Rectal smooth muscle tissue (tissue), 1 donor: Measurements from ENCODE around the gene ELF2.
A peak's percentile ranks its signal among the peaks of the same experiment; 100 is the strongest.

Experiments
- H3K27ac ChIP-seq: one replicate; pipeline ENCODE4 v1.7.0; 2013; ENCODE audit warnings: low read depth, low read length, inconsistent platforms
- H3K27me3 ChIP-seq: one replicate; pipeline ENCODE4 v1.7.0; 2013; ENCODE audit warnings: low read length; ENCODE audit not compliant: control insufficient read depth, insufficient read depth
- H3K36me3 ChIP-seq: one replicate; pipeline ENCODE4 v1.7.0; 2013; ENCODE audit warnings: low read length; ENCODE audit not compliant: control insufficient read depth, insufficient read depth
- H3K4me1 ChIP-seq: one replicate; pipeline ENCODE4 v1.7.0; 2013; ENCODE audit warnings: low read length; ENCODE audit not compliant: control insufficient read depth, insufficient read depth
- H3K4me3 ChIP-seq: one replicate; pipeline ENCODE4 v1.7.0; 2013; ENCODE audit warnings: low read length
- H3K9ac ChIP-seq: one replicate; pipeline ENCODE4 v1.7.0; 2013; ENCODE audit warnings: low read length

Gene ELF2

DNA sequence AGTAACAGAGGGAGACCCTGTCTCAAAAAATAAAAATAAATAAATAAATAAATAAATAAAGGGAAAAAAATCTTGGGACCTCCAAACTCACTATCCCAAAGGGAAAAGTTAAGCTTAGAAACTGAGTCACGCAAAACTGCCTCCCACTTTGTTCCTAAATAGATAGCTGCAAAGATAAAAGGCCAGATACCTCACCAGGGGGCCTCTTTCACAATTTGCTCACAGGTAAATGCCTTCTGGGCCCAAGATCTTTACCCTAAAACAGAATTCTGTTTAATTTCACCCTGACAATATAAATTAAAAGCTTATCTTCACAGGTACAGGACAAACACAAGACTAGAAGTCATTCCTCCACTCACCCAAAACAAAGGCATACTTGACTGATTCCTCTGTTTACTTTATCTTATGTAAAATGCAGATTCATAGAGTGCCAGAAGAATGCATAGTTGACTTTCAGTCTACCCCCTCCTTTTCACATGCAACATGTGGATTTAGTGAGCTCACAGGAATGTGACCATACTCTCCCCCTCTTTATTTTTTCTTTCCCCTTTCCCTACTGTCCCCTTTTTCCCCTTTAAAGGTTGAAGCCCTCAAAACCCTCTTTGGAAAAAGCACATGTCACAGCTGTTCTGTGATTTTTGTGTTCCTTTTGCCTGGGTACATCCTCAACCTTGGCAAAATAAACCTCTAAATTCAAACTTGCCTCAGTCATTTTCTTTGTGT, 23.4 kb downstream of the ELF2 start:
- no peaks in the 10 kb centered on the region for H3K27me3 ChIP-seq
- no peaks in the 10 kb centered on the region for H3K36me3 ChIP-seq
- no peak overlapping the region for H3K9ac ChIP-seq
- H3K4me3 ChIP-seq = no peak overlapping the region
- no peaks in the 10 kb centered on the region for H3K4me1 ChIP-seq
- H3K27ac ChIP-seq = no peak overlapping the region

DNA sequence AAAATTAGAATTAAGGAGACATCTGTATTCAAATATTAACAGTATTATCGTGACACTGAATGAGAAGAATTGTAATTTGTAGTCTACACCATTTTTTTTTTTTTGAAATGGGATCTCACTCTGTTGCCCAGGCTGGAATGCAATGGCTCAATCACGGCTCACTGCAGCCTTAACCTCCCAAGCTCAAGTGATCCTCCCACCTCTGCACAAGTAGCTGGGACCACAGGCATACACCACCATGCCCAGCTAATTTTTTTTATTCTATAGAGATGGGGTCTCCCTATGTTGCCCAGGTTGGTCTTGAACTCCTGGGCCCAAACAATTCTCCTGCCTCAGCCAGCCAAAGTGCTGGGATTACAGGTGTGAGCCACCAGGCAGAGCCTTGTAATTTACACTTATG, 24.8 kb downstream of the ELF2 start:
- no peaks in the 10 kb centered on the region for H3K36me3 ChIP-seq
- H3K27ac ChIP-seq = no peak overlapping the region
- no peak overlapping the region for H3K9ac ChIP-seq
- H3K4me1 ChIP-seq = no peaks in the 10 kb centered on the region
- H3K4me3 ChIP-seq = no peak overlapping the region
- H3K27me3 ChIP-seq = no peaks in the 10 kb centered on the region

DNA sequence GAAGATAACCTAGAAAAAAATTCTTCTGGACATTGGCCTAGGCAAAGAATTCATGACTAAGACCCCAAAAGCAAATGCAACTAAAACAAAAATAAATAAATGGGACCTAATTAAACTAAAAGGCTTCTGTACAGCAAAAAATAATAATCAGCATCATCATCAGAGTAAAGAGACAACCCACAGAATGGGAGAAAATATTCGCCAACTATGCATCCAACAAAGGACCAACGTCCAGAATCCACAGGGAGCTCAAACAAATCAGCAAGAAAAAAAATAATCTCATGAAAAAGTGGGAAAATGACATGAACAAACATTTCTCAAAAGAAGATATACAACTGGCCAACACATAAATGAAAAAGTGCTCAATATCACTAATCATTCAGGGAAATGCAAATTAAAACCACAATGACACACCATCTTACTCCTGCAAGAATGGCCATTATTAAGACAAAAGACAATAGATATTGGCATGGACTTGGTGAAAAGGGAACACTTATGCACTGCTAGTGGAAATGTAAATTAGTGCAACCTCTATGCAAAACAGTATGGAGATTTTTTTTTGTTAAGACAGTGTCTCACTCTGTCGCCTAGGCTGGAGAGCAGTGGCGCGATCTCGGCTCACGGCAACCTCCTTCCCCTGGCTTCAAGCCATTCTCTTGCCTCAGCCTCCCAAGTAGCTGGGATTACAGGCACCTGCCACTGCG, 29.9 kb downstream of the ELF2 start:
- Histone ChIP-seq H3K4me3 (no peak overlapping the region), H3K27ac (no peak overlapping the region), H3K36me3 (no peaks in the 10 kb centered on the region), H3K27me3 (no peaks in the 10 kb centered on the region), H3K4me1 (peaks cover 12% of the 10 kb centered on the region), H3K9ac (no peak overlapping the region)

DNA sequence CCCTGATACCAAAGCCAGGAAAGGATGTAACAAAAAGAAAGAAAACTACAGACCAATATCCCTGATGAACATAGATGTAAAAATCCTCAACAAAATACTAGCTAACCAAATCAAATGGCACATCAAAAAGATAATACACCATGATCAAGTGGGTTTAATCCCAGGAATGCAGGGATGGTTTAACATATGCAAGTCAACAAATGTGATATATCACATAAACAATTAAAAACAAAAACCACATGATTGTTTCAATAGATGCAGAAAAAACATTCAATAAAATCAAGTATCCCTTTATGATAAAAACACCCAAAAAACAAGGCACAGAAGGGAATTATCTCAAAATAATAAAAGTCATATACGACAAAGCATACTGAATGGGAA, 31.5 kb downstream of the ELF2 start:
- Histone ChIP-seq H3K9ac (no peak overlapping the region), H3K4me3 (no peak overlapping the region), H3K4me1 (peaks cover 12% of the 10 kb centered on the region), H3K27me3 (no peaks in the 10 kb centered on the region), H3K27ac (no peak overlapping the region), H3K36me3 (no peaks in the 10 kb centered on the region)

DNA sequence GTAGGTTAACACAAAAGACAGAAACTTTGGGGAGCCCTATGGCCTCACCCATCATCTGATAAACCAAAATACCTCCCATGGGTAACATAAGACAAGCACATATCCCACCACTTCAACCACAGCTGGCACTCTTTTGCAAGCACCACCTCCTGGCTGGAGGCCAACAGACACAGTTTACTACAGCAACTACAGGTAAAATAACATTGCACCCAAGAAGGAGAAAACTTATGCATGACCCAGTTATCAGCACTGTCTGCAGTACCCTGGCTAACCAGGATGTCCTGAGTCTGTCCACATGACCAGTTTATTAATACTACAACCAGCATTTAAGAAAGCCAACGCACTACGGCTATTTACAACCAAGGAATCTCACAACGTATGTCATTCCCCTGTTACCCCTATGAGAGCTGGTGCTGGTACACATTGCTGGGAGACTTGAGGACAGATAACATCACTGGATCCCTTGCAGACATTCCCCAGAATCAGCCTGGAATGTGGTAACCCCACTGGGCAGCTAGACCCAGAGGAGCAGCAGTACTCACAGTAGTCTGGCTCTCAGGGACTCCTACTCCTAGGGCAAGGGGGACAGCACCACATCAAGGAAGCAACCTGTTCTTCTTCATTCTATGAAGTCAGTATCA, 32.0 kb downstream of the ELF2 start:
- Histone ChIP-seq H3K27ac (no peak overlapping the region), H3K27me3 (no peaks in the 10 kb centered on the region), H3K4me3 (no peak overlapping the region), H3K36me3 (no peaks in the 10 kb centered on the region), H3K4me1 (peaks cover 12% of the 10 kb centered on the region), H3K9ac (no peak overlapping the region)

DNA sequence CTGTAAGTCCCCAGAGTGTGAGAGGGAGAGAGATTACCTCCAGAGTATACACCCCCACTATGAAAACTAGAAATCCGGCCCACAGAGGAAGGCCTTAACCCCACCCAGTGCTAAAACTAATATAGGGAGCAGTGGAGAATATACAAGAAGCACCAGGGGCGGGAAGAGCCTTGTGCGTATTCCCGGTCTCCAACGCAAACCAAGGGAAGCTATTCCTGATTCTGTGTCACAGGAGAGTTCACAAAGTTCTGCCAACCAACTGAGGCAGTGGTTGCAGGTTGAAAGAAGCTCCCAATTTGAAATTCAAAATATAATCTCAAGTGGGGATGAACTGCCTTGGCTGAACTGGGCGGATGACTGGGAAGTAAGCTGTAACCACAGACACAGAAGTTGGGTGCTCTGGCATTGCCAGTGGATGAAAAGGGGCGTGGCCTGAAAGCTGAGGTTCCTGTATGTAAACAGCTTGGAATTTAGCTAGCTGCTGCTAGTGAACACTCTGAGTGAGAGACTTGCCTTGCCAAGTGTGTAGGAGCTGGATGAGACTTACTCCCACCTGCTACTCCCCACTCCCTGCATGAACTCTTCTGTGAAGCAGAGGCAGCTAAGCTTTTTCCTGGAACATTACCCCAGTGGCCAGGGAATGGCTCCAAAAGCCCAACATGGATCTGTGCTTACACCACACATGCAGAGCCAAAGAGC, 32.7 kb downstream of the ELF2 start:
- H3K27ac ChIP-seq = no peak overlapping the region
- peaks cover 12% of the 10 kb centered on the region for H3K4me1 ChIP-seq
- no peaks in the 10 kb centered on the region for H3K36me3 ChIP-seq
- no peak overlapping the region for H3K4me3 ChIP-seq
- H3K9ac ChIP-seq = no peak overlapping the region
- H3K27me3 ChIP-seq = no peaks in the 10 kb centered on the region

DNA sequence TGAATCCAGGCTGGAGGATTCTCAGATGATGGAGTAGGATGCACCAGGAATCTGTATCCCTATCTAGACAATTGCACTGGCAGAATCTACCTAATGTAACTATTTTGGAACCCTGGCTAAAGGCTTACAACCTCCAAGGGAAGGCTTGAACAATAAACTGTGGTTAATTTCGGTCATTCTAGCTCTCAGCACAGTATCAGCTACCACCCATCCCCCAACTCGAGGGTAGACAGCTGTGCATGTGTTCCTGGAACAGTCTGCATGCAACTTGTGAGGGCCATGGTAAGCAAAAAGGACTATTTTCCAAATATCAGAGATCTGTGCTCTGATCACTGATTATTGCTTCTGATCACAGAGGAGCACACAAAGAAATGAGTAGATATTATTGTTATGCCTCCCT, 34.0 kb downstream of the ELF2 start:
- no peak overlapping the region for H3K9ac ChIP-seq
- H3K4me1 ChIP-seq = peaks cover 12% of the 10 kb centered on the region
- H3K36me3 ChIP-seq = no peaks in the 10 kb centered on the region
- H3K27ac ChIP-seq = no peak overlapping the region
- H3K27me3 ChIP-seq = no peaks in the 10 kb centered on the region
- no peak overlapping the region for H3K4me3 ChIP-seq

DNA sequence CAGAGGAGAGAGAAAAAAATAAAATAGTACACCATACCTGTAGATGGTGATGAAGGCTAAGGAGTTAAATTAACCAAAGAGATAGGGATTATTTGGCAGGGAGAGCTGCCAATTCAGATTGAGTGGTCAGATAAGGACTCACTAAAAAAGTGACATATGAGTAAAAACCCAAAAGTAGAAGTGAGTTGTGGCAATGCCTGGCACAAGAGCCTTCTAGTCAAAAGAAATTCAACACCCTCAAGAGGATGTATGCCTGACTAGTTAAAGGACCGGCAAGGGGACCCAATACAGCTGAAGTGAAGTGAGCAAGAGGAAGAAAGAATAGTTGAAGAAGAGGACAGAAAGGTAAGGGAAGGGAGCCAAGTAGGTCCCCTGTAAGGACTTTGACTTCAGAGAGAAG, 34.9 kb downstream of the ELF2 start:
- Histone ChIP-seq H3K9ac (no peak overlapping the region), H3K27me3 (no peaks in the 10 kb centered on the region), H3K27ac (no peak overlapping the region), H3K4me1 (peaks cover 12% of the 10 kb centered on the region), H3K4me3 (no peak overlapping the region), H3K36me3 (no peaks in the 10 kb centered on the region)

DNA sequence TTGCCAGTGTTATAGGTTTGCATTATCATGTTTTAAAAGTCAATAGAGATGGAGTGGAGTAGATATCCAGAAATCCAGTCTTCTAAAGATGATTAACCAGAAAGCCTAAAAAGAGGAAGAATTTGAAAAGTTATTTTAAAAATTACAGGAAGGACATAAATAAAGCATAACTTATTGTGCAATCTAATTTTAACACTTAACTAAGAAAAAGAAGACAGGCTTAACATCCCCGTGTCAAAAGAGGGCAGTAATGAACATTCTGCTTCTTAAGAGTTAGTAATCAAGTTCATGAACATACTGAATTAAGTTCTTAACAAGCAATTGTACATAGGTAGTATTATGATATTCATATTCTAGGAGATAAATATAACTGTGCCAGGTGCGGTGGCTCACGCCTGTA, 39.3 kb downstream of the ELF2 start:
- Histone ChIP-seq H3K36me3 (no peaks in the 10 kb centered on the region), H3K9ac (no peak overlapping the region)

DNA sequence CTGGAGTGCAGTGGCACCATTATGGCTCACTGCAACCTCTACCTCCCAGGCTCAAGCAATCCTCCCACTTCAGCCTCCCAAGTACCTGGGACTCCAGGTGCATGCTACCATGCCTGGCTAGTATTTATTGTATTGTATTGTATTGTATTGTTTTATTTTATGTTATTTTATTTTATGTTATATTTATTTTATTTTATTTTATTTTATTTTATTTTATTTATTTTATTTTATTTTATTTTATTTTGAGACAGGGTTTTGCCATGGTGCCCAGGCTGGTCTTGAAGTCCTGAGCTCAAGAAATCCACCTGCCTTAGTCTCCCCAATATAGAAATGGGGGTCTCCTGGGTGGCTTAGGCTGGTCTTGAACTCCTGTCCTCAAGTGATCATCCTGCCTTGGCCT, 42.6 kb downstream of the ELF2 start:
- H3K4me1 ChIP-seq = peaks cover 8% of the 10 kb centered on the region

More for the DNA sequence above, 39.3 kb downstream of the ELF2 start:
- Histone ChIP-seq H3K4me1 (no peaks in the 10 kb centered on the region), H3K4me3 (no peak overlapping the region), H3K27me3 (no peaks in the 10 kb centered on the region), H3K27ac (no peak overlapping the region)

DNA sequence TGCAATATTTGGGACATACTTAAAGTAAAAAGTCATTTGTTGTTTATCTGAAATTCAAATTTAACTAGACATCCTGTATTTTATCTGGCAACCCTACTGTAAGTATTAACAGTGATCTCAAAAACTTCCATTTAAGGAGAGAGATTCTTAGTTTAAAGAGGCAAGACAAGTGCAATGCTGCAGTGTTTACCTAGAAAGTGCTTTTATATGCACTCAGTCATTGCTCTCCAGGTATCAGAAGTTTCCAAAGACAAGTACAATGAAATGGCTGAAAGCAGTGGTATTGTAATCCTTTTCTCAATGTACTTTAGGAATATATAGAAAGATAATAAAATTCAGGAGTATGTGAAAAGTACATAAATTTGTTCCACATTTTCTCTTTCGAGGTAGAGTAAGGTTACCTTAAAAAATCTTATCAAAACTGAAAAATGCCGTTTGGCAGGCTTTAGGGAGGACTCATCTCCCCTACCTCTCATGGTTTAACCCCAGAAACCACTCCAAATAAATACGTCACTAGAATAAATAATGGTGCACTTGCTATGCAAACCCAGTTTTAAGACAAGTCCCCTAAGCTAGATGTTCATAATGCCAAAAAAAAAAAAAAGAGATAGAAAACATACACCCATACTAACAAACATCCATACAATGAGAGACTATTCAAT, 45.7 kb downstream of the ELF2 start:
- Histone ChIP-seq H3K27me3 (no peaks in the 10 kb centered on the region), H3K4me3 (no peak overlapping the region), H3K27ac (peak overlapping the region; percentile 45), H3K4me1 (peaks cover 8% of the 10 kb centered on the region), H3K9ac (no peak overlapping the region), H3K36me3 (no peaks in the 10 kb centered on the region)

More for the DNA sequence above, 42.6 kb downstream of the ELF2 start:
- no peak overlapping the region for H3K4me3 ChIP-seq
- no peak overlapping the region for H3K27ac ChIP-seq
- H3K36me3 ChIP-seq = no peaks in the 10 kb centered on the region
- no peak overlapping the region for H3K9ac ChIP-seq
- no peaks in the 10 kb centered on the region for H3K27me3 ChIP-seq

DNA sequence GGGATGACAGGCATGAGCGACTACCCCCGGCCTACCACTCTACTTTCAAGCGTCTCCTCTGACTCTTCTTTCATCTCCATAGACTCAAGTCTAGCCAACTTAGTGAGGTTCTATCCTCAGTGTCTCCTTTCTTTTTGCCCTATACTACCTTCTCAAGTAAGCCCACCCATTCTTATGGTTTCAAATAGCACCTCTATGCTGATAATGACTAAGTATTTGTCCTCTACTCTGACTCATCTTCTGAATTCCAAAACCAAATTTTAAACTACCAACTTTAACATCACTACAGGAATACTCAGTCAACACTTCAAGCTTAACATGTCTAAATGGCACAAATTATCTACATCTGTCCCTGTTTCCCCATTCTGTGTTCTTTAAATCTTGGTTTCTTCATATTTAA, 47.8 kb downstream of the ELF2 start:
- H3K4me1 ChIP-seq = peaks cover 8% of the 10 kb centered on the region

More for the DNA sequence above, 47.8 kb downstream of the ELF2 start:
- H3K4me3 ChIP-seq = no peak overlapping the region
- H3K27ac ChIP-seq = no peak overlapping the region
- no peaks in the 10 kb centered on the region for H3K27me3 ChIP-seq
- no peak overlapping the region for H3K9ac ChIP-seq
- H3K36me3 ChIP-seq = no peaks in the 10 kb centered on the region
